ENCODE data around the gene CDC42SE1. TPM values are rescaled to one million over a fixed set of nuclear protein-coding genes. Genes with fewer than 3 reads are reported as not detected.

CDC42SE1 gene
- total RNA-seq, 1 experiment from 2014 or later = 76.3 TPM

DNA sequence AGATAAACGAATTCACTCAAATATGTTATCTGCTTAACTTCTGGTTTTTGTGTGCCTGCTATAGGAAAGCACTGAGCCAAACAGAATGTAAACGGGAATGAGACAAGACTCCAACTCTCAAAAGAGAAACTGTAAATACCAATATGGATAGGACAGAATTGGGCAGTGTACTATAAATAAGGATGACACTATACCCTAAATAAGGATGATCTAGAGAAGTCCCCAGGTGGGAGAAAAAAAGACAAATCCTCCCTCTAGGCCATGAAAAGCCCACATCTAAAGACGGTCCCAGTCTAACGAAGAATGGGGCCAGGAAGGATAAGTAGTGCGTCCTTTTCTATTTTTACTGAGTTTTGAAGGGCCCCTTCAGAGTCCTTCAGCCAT, 9.7 kb upstream of the CDC42SE1 start (continued):
- TF ChIP-seq, protein P1, sequence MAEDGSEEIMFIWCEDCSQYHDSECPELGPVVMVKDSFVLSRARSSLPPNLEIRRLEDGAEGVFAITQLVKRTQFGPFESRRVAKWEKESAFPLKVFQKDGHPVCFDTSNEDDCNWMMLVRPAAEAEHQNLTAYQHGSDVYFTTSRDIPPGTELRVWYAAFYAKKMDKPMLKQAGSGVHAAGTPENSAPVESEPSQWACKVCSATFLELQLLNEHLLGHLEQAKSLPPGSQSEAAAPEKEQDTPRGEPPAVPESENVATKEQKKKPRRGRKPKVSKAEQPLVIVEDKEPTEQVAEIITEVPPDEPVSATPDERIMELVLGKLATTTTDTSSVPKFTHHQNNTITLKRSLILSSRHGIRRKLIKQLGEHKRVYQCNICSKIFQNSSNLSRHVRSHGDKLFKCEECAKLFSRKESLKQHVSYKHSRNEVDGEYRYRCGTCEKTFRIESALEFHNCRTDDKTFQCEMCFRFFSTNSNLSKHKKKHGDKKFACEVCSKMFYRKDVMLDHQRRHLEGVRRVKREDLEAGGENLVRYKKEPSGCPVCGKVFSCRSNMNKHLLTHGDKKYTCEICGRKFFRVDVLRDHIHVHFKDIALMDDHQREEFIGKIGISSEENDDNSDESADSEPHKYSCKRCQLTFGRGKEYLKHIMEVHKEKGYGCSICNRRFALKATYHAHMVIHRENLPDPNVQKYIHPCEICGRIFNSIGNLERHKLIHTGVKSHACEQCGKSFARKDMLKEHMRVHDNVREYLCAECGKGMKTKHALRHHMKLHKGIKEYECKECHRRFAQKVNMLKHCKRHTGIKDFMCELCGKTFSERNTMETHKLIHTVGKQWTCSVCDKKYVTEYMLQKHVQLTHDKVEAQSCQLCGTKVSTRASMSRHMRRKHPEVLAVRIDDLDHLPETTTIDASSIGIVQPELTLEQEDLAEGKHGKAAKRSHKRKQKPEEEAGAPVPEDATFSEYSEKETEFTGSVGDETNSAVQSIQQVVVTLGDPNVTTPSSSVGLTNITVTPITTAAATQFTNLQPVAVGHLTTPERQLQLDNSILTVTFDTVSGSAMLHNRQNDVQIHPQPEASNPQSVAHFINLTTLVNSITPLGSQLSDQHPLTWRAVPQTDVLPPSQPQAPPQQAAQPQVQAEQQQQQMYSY (CRISPR knock-in tag; IDR thresholded peaks at IDR 0.05) = no peak
- TF ChIP-seq, protein P2, sequence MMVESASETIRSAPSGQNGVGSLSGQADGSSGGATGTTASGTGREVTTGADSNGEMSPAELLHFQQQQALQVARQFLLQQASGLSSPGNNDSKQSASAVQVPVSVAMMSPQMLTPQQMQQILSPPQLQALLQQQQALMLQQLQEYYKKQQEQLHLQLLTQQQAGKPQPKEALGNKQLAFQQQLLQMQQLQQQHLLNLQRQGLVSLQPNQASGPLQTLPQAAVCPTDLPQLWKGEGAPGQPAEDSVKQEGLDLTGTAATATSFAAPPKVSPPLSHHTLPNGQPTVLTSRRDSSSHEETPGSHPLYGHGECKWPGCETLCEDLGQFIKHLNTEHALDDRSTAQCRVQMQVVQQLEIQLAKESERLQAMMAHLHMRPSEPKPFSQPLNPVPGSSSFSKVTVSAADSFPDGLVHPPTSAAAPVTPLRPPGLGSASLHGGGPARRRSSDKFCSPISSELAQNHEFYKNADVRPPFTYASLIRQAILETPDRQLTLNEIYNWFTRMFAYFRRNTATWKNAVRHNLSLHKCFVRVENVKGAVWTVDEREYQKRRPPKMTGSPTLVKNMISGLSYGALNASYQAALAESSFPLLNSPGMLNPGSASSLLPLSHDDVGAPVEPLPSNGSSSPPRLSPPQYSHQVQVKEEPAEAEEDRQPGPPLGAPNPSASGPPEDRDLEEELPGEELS (CRISPR knock-in tag; IDR thresholded peaks at IDR 0.05) = no peak
- TF ChIP-seq GABPB1 (CRISPR knock-in tag; IDR thresholded peaks at IDR 0.05) (no peak), NFE2L1 (CRISPR knock-in tag; IDR thresholded peaks at IDR 0.05) (no peak), SP1 (CRISPR knock-in tag; conservative IDR thresholded peaks at IDR 0.05) (no peak), ETV6 (CRISPR knock-in tag; IDR thresholded peaks at IDR 0.05) (no peak), TCF7 (CRISPR knock-in tag; IDR thresholded peaks at IDR 0.05; ENCODE audit: low read depth) (no peak), NFYB (CRISPR knock-in tag; conservative IDR thresholded peaks at IDR 0.05; ENCODE audit: low read depth) (no peak), FOXP1 (CRISPR knock-in tag; IDR thresholded peaks at IDR 0.05; ENCODE audit: borderline replicate concordance) (no peak), GTF2I (CRISPR knock-in tag; conservative IDR thresholded peaks at IDR 0.05) (no peak), SMAD3 (CRISPR knock-in tag; IDR thresholded peaks at IDR 0.05; ENCODE audit: borderline replicate concordance) (no peak), RELA (CRISPR knock-in tag; IDR thresholded peaks at IDR 0.05; ENCODE audit: borderline replicate concordance) (no peak)
- TF ChIP-seq, protein P3, sequence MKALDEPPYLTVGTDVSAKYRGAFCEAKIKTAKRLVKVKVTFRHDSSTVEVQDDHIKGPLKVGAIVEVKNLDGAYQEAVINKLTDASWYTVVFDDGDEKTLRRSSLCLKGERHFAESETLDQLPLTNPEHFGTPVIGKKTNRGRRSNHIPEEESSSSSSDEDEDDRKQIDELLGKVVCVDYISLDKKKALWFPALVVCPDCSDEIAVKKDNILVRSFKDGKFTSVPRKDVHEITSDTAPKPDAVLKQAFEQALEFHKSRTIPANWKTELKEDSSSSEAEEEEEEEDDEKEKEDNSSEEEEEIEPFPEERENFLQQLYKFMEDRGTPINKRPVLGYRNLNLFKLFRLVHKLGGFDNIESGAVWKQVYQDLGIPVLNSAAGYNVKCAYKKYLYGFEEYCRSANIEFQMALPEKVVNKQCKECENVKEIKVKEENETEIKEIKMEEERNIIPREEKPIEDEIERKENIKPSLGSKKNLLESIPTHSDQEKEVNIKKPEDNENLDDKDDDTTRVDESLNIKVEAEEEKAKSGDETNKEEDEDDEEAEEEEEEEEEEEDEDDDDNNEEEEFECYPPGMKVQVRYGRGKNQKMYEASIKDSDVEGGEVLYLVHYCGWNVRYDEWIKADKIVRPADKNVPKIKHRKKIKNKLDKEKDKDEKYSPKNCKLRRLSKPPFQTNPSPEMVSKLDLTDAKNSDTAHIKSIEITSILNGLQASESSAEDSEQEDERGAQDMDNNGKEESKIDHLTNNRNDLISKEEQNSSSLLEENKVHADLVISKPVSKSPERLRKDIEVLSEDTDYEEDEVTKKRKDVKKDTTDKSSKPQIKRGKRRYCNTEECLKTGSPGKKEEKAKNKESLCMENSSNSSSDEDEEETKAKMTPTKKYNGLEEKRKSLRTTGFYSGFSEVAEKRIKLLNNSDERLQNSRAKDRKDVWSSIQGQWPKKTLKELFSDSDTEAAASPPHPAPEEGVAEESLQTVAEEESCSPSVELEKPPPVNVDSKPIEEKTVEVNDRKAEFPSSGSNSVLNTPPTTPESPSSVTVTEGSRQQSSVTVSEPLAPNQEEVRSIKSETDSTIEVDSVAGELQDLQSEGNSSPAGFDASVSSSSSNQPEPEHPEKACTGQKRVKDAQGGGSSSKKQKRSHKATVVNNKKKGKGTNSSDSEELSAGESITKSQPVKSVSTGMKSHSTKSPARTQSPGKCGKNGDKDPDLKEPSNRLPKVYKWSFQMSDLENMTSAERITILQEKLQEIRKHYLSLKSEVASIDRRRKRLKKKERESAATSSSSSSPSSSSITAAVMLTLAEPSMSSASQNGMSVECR (CRISPR knock-in tag; IDR thresholded peaks at IDR 0.05; ENCODE audit: borderline replicate concordance) = no peak
- TF ChIP-seq, protein P4, sequence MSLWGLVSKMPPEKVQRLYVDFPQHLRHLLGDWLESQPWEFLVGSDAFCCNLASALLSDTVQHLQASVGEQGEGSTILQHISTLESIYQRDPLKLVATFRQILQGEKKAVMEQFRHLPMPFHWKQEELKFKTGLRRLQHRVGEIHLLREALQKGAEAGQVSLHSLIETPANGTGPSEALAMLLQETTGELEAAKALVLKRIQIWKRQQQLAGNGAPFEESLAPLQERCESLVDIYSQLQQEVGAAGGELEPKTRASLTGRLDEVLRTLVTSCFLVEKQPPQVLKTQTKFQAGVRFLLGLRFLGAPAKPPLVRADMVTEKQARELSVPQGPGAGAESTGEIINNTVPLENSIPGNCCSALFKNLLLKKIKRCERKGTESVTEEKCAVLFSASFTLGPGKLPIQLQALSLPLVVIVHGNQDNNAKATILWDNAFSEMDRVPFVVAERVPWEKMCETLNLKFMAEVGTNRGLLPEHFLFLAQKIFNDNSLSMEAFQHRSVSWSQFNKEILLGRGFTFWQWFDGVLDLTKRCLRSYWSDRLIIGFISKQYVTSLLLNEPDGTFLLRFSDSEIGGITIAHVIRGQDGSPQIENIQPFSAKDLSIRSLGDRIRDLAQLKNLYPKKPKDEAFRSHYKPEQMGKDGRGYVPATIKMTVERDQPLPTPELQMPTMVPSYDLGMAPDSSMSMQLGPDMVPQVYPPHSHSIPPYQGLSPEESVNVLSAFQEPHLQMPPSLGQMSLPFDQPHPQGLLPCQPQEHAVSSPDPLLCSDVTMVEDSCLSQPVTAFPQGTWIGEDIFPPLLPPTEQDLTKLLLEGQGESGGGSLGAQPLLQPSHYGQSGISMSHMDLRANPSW (CRISPR knock-in tag; conservative IDR thresholded peaks at IDR 0.05; ENCODE audit: low read depth) = no peak
- TF ChIP-seq, protein P5, sequence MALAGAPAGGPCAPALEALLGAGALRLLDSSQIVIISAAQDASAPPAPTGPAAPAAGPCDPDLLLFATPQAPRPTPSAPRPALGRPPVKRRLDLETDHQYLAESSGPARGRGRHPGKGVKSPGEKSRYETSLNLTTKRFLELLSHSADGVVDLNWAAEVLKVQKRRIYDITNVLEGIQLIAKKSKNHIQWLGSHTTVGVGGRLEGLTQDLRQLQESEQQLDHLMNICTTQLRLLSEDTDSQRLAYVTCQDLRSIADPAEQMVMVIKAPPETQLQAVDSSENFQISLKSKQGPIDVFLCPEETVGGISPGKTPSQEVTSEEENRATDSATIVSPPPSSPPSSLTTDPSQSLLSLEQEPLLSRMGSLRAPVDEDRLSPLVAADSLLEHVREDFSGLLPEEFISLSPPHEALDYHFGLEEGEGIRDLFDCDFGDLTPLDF (CRISPR knock-in tag; IDR thresholded peaks at IDR 0.05) = no peak
- TF ChIP-seq, protein P6, sequence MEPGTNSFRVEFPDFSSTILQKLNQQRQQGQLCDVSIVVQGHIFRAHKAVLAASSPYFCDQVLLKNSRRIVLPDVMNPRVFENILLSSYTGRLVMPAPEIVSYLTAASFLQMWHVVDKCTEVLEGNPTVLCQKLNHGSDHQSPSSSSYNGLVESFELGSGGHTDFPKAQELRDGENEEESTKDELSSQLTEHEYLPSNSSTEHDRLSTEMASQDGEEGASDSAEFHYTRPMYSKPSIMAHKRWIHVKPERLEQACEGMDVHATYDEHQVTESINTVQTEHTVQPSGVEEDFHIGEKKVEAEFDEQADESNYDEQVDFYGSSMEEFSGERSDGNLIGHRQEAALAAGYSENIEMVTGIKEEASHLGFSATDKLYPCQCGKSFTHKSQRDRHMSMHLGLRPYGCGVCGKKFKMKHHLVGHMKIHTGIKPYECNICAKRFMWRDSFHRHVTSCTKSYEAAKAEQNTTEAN (CRISPR knock-in tag; IDR thresholded peaks at IDR 0.05) = no peak

Measured in WTC11 (cell line).